ENCODE measurements around the gene SLC24A4.

SLC24A4 gene

GRCh38 chr14:92462568-92462967 lies 139.6 kb downstream of the SLC24A4 start:
- TF ChIP-seq, protein P1, sequence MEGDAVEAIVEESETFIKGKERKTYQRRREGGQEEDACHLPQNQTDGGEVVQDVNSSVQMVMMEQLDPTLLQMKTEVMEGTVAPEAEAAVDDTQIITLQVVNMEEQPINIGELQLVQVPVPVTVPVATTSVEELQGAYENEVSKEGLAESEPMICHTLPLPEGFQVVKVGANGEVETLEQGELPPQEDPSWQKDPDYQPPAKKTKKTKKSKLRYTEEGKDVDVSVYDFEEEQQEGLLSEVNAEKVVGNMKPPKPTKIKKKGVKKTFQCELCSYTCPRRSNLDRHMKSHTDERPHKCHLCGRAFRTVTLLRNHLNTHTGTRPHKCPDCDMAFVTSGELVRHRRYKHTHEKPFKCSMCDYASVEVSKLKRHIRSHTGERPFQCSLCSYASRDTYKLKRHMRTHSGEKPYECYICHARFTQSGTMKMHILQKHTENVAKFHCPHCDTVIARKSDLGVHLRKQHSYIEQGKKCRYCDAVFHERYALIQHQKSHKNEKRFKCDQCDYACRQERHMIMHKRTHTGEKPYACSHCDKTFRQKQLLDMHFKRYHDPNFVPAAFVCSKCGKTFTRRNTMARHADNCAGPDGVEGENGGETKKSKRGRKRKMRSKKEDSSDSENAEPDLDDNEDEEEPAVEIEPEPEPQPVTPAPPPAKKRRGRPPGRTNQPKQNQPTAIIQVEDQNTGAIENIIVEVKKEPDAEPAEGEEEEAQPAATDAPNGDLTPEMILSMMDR (IDR thresholded peaks at IDR 0.05; ENCODE audit: borderline replicate concordance, control extremely low read depth, extremely low read depth, insufficient read depth, missing control alignments) = no peak
- no peak for DNase-seq (ENCODE audit: low spot score)
- in situ Hi-C loops (cut with MboI; ENCODE audit: low sequenced_read_pairs, unreplicated experiment) = no loop called here

DNA sequence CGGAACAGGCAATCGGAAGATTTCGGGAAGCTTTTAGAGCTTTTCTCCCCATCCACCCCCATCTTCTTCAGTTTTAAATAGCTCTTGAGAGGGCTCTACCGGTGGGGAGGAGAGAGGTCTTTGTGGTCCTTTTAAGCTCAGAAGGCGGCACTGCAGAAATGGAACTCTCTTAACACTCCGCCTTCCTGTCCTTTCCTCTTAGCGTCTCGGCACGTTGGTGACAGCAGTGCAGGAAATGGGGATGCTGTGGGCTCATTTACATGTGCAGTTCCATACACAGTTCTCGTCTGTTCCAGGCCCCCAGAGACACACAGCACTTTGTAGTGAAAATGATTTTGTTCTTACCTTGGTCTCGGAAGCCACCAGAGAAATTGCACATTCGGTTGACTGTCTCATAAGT lies 140.2 kb downstream of the SLC24A4 start:
- TF ChIP-seq, protein P1 (IDR thresholded peaks at IDR 0.05; ENCODE audit: borderline replicate concordance, control extremely low read depth, extremely low read depth, insufficient read depth, missing control alignments) = no peak
- in situ Hi-C loops (cut with MboI; ENCODE audit: low sequenced_read_pairs, unreplicated experiment) = no loop called here
- no peak for DNase-seq (ENCODE audit: low spot score)

DNA sequence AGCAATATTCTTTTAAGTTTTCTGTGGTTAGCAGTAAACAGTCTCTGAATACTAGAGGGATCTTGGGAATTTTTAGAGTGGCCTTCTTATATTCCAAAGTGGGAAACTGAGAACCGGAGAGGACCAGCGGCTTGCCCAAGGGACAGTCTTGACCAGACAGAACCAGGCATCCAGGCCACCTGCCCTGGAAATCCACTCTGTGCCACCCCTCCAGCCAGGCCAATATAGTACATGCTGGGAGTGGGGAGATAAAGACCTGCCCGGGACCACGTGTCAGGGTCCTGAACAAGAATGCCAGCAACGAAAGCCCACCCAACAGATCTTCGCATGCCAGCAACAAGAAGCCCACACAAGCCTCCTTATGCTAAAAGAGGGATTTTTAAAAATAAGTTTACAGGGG lies 141.2 kb downstream of the SLC24A4 start:
- TF ChIP-seq, protein P1 (IDR thresholded peaks at IDR 0.05; ENCODE audit: borderline replicate concordance, control extremely low read depth, extremely low read depth, insufficient read depth, missing control alignments) = no peak
- in situ Hi-C loops (cut with MboI; ENCODE audit: low sequenced_read_pairs, unreplicated experiment) = no loop called here
- no peak for DNase-seq (ENCODE audit: low spot score)

- TF ChIP-seq, protein P1 (IDR thresholded peaks at IDR 0.05; ENCODE audit: borderline replicate concordance, control extremely low read depth, extremely low read depth, insufficient read depth, missing control alignments) = no peak
- DNase-seq (ENCODE audit: low spot score) = no peak
- in situ Hi-C loops (cut with MboI; ENCODE audit: low sequenced_read_pairs, unreplicated experiment) = no loop called here
These were observed 141.8 kb downstream of the SLC24A4 start for GRCh38 chr14:92464716-92465115.

DNA sequence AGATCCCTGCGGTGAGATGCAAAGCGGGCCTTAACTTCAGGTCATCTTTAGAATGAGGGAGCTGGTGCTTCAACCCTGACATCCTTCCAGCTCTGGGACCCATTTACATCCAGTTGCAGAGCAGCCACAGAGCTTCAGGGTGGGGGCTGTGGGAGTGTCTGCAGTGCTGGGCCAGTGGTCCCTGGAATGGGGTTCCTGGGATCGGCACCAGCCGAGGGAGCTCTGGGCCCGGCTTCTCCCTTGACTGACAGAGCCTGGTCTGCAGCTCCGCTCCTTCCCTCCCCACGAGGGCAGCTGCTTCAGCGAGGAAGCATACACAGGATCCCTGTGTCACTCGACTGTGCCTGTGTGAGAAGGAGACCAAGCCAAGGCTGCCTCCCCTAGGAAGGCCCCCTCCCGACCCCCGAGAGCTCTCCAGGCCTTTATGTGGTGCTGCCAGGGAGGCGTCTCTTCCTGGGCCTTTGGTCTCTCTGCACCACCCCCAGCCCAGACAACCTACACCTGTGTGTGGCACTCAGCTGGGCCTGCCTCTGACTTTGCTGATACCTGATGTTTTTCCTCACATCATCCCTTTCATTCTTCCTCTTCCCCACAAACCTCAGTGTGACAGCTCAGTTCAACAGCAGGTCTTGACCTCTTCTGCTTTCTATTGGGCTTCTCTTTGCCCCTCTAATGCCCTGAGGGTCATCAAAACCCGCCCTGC lies 142.5 kb downstream of the SLC24A4 start:
- in situ Hi-C loops (cut with MboI; ENCODE audit: low sequenced_read_pairs, unreplicated experiment) = no loop called here
- TF ChIP-seq, protein P1 (IDR thresholded peaks at IDR 0.05; ENCODE audit: borderline replicate concordance, control extremely low read depth, extremely low read depth, insufficient read depth, missing control alignments) = no peak
- no peak for DNase-seq (ENCODE audit: low spot score)

- DNase-seq (ENCODE audit: low spot score) = no peak
- TF ChIP-seq, protein P1 (IDR thresholded peaks at IDR 0.05; ENCODE audit: borderline replicate concordance, control extremely low read depth, extremely low read depth, insufficient read depth, missing control alignments) = no peak
- in situ Hi-C loops (cut with MboI; ENCODE audit: low sequenced_read_pairs, unreplicated experiment) = no loop called here
These were observed 143.1 kb downstream of the SLC24A4 start for GRCh38 chr14:92466059-92466458.

All from GM13976 (cell line).